ENCODE results near the gene CGNL1. TPM values are rescaled to one million over a fixed set of nuclear protein-coding genes. Genes with fewer than 3 reads are reported as not detected.

Gene CGNL1
- total RNA-seq, 1 experiment from 2014 or later = 10.6 TPM

GRCh38 chr15:57527382-57528091, 151.2 kb downstream of the CGNL1 start:
- DNase-seq = peak; percentile 68
- H3K36me3 ChIP-seq (replicated peaks; ENCODE audit: control insufficient read depth, insufficient read depth, low read length) = peaks cover 13% of the 10 kb centered on the region
- H3K27me3 ChIP-seq (ENCODE audit: control insufficient read depth, insufficient read depth, low read length) = no peaks in the 10 kb centered on the region
- H3K4me3 ChIP-seq (ENCODE audit: insufficient read depth, low read depth, low read length) = no peak overlapping the region

GRCh38 chr15:57528940-57529565, 152.7 kb downstream of the CGNL1 start:
- no peak overlapping the region for H3K4me3 ChIP-seq (ENCODE audit: insufficient read depth, low read depth, low read length)
- DNase-seq = no peak
- H3K27me3 ChIP-seq (ENCODE audit: control insufficient read depth, insufficient read depth, low read length) = no peaks in the 10 kb centered on the region
- H3K36me3 ChIP-seq (replicated peaks; ENCODE audit: control insufficient read depth, insufficient read depth, low read length) = peaks cover 15% of the 10 kb centered on the region

GRCh38 chr15:57529748-57530147, 153.4 kb downstream of the CGNL1 start:
- DNase-seq = no peak
- Histone ChIP-seq H3K27me3 (ENCODE audit: control insufficient read depth, insufficient read depth, low read length) (no peaks in the 10 kb centered on the region), H3K36me3 (replicated peaks; ENCODE audit: control insufficient read depth, insufficient read depth, low read length) (peaks cover 15% of the 10 kb centered on the region)

GRCh38 chr15:57532731-57533447, 156.6 kb downstream of the CGNL1 start:
- Histone ChIP-seq H3K27me3 (ENCODE audit: control insufficient read depth, insufficient read depth, low read length) (no peaks in the 10 kb centered on the region), H3K36me3 (replicated peaks; ENCODE audit: control insufficient read depth, insufficient read depth, low read length) (peaks cover 24% of the 10 kb centered on the region), H3K4me3 (ENCODE audit: insufficient read depth, low read depth, low read length) (no peak overlapping the region)
- no peak for DNase-seq

More at GRCh38 chr15:57529748-57530147, 153.4 kb downstream of the CGNL1 start:
- H3K4me3 ChIP-seq (ENCODE audit: insufficient read depth, low read depth, low read length) = no peak overlapping the region

GRCh38 chr15:57533448-57533799, 157.1 kb downstream of the CGNL1 start:
- Histone ChIP-seq H3K27me3 (ENCODE audit: control insufficient read depth, insufficient read depth, low read length) (no peaks in the 10 kb centered on the region), H3K36me3 (replicated peaks; ENCODE audit: control insufficient read depth, insufficient read depth, low read length) (peaks cover 23% of the 10 kb centered on the region), H3K4me3 (ENCODE audit: insufficient read depth, low read depth, low read length) (no peak overlapping the region)
- no peak for DNase-seq

GRCh38 chr15:57534281-57534680, 158.0 kb downstream of the CGNL1 start:
- Histone ChIP-seq H3K36me3 (replicated peaks; ENCODE audit: control insufficient read depth, insufficient read depth, low read length) (peaks cover 17% of the 10 kb centered on the region), H3K4me3 (ENCODE audit: insufficient read depth, low read depth, low read length) (no peak overlapping the region), H3K27me3 (ENCODE audit: control insufficient read depth, insufficient read depth, low read length) (no peaks in the 10 kb centered on the region)
- DNase-seq = peak; percentile 70

- Histone ChIP-seq H3K4me3 (ENCODE audit: insufficient read depth, low read depth, low read length) (no peak overlapping the region), H3K36me3 (replicated peaks; ENCODE audit: control insufficient read depth, insufficient read depth, low read length) (peaks cover 19% of the 10 kb centered on the region), H3K27me3 (ENCODE audit: control insufficient read depth, insufficient read depth, low read length) (no peaks in the 10 kb centered on the region)
- DNase-seq = peak; percentile 63
Observed at GRCh38 chr15:57537072-57537471, 160.8 kb downstream of the CGNL1 start.

- Histone ChIP-seq H3K27me3 (ENCODE audit: control insufficient read depth, insufficient read depth, low read length) (no peaks in the 10 kb centered on the region), H3K4me3 (ENCODE audit: insufficient read depth, low read depth, low read length) (no peak overlapping the region), H3K36me3 (replicated peaks; ENCODE audit: control insufficient read depth, insufficient read depth, low read length) (peaks cover 19% of the 10 kb centered on the region)
- no peak for DNase-seq
Observed at GRCh38 chr15:57537488-57538264, 161.4 kb downstream of the CGNL1 start.

- Histone ChIP-seq H3K36me3 (replicated peaks; ENCODE audit: control insufficient read depth, insufficient read depth, low read length) (peaks cover 19% of the 10 kb centered on the region), H3K27me3 (ENCODE audit: control insufficient read depth, insufficient read depth, low read length) (no peaks in the 10 kb centered on the region), H3K4me3 (ENCODE audit: insufficient read depth, low read depth, low read length) (no peak overlapping the region)
- DNase-seq = no peak
Observed at GRCh38 chr15:57538265-57538529, 161.9 kb downstream of the CGNL1 start.

- DNase-seq = no peak
- H3K36me3 ChIP-seq (replicated peaks; ENCODE audit: control insufficient read depth, insufficient read depth, low read length) = peaks cover 18% of the 10 kb centered on the region
- no peak overlapping the region for H3K4me3 ChIP-seq (ENCODE audit: insufficient read depth, low read depth, low read length)
- no peaks in the 10 kb centered on the region for H3K27me3 ChIP-seq (ENCODE audit: control insufficient read depth, insufficient read depth, low read length)
Observed at GRCh38 chr15:57538821-57539220, 162.5 kb downstream of the CGNL1 start.

- no peak for DNase-seq
Observed at GRCh38 chr15:57540211-57540610, 163.9 kb downstream of the CGNL1 start.

GRCh38 chr15:57540736-57541135, 164.4 kb downstream of the CGNL1 start:
- H3K36me3 ChIP-seq (replicated peaks; ENCODE audit: control insufficient read depth, insufficient read depth, low read length) = peaks cover 23% of the 10 kb centered on the region

More at GRCh38 chr15:57540211-57540610, 163.9 kb downstream of the CGNL1 start:
- Histone ChIP-seq H3K36me3 (replicated peaks; ENCODE audit: control insufficient read depth, insufficient read depth, low read length) (peaks cover 24% of the 10 kb centered on the region), H3K27me3 (ENCODE audit: control insufficient read depth, insufficient read depth, low read length) (no peaks in the 10 kb centered on the region), H3K4me3 (ENCODE audit: insufficient read depth, low read depth, low read length) (no peak overlapping the region)

GRCh38 chr15:57541271-57541670, 165.0 kb downstream of the CGNL1 start:
- DNase-seq = no peak
- Histone ChIP-seq H3K4me3 (ENCODE audit: insufficient read depth, low read depth, low read length) (no peak overlapping the region), H3K27me3 (ENCODE audit: control insufficient read depth, insufficient read depth, low read length) (no peaks in the 10 kb centered on the region), H3K36me3 (replicated peaks; ENCODE audit: control insufficient read depth, insufficient read depth, low read length) (peaks cover 28% of the 10 kb centered on the region)

More at GRCh38 chr15:57540736-57541135, 164.4 kb downstream of the CGNL1 start:
- DNase-seq = no peak
- Histone ChIP-seq H3K4me3 (ENCODE audit: insufficient read depth, low read depth, low read length) (no peak overlapping the region), H3K27me3 (ENCODE audit: control insufficient read depth, insufficient read depth, low read length) (no peaks in the 10 kb centered on the region)

GRCh38 chr15:57541805-57542504, 165.7 kb downstream of the CGNL1 start:
- Histone ChIP-seq H3K4me3 (ENCODE audit: insufficient read depth, low read depth, low read length) (no peak overlapping the region), H3K27me3 (ENCODE audit: control insufficient read depth, insufficient read depth, low read length) (no peaks in the 10 kb centered on the region), H3K36me3 (replicated peaks; ENCODE audit: control insufficient read depth, insufficient read depth, low read length) (peaks cover 30% of the 10 kb centered on the region)
- DNase-seq = peak; percentile 81
